Measurements from ENCODE around the gene SLC7A6. TPM values are rescaled to one million over a fixed set of nuclear protein-coding genes. Genes with fewer than 3 reads are reported as not detected.

The SLC7A6 gene
- total RNA-seq, 2 donors from 2014 or later = 43.6 to 47.2 TPM

DNA sequence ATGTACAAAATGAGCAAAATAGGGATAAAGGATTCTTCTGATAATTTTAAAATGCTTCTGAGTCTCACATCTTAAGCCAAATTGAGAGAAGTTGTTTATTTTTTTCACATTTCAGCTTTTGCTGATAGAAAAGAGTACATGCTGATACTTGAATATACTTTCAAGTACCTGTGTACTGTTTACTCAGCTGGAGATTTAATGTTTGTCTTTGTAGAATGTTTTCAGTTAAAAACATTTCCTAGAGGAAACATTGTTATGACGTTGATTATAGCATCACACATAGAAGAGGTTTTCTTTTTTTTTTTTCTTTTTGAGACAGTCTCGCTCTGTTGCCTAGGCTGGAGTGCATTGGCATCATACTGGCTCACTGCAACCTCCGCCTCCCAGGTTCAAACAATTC lies 48.1 kb upstream of the SLC7A6 start:
- Mint-ChIP-seq H3K4me1 (peaks cover 18% of the 10 kb centered on the region), H3K27ac (no peak overlapping the region), H3K9me3 (no peaks in the 10 kb centered on the region), H3K27me3 (ENCODE audit: insufficient read depth) (no peaks in the 10 kb centered on the region), H3K4me3 (no peak overlapping the region), H3K36me3 (ENCODE audit: low read depth) (peaks cover 5% of the 10 kb centered on the region)
- Histone ChIP-seq H3K27me3 (ENCODE audit: control insufficient read depth, insufficient read depth, low read length, poor library complexity, severe bottlenecking) (no peaks in the 10 kb centered on the region), H3K9me3 (ENCODE audit: control insufficient read depth, low read length) (no peaks in the 10 kb centered on the region), H3K27ac (ENCODE audit: low read depth, low read length) (no peak overlapping the region), H3K36me3 (ENCODE audit: control insufficient read depth, insufficient read depth, low read length) (no peaks in the 10 kb centered on the region), H3K4me3 (ENCODE audit: low read length) (no peak overlapping the region), H3K9ac (ENCODE audit: extremely low read depth, low read length, poor library complexity, severe bottlenecking) (no peak overlapping the region), H3K4me1 (ENCODE audit: control insufficient read depth, insufficient read depth, low read length) (peaks cover 4% of the 10 kb centered on the region)
- TF ChIP-seq CTCF (conservative IDR thresholded peaks at IDR 0.05) = no peak
- no peak for DNase-seq
- WGBS, 2 experiments (ENCODE audit: insufficient coverage in 1 of 2, insufficient read length in 1 of 2) = 92 to 94% methylated on average over 2 to 3 of the region's 3 CpGs

DNA sequence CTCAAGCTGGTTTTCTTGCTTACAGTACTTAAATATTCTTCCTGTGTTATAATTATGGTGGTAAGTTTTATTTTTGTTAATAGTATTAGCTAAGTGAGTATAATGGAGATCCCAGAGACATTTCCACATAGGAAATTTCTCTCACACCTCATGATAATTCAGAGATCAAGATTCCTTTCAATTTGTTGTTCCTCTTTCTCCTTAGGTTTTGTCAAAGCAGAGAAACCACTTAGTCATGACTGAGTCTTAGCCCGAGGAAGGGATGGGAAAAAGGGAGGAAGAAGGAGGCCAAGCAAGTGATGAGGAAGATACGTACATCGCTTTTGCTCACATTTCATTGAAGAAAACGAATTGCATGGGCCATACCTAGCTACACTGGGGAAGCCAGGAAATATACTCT lies 46.8 kb upstream of the SLC7A6 start:
- Mint-ChIP-seq H3K9me3 (no peaks in the 10 kb centered on the region), H3K4me3 (no peak overlapping the region), H3K27ac (peak overlapping the region; percentile 48), H3K27me3 (ENCODE audit: insufficient read depth) (no peaks in the 10 kb centered on the region), H3K4me1 (peaks cover 19% of the 10 kb centered on the region), H3K36me3 (ENCODE audit: low read depth) (peaks cover 7% of the 10 kb centered on the region)
- Histone ChIP-seq H3K9me3 (ENCODE audit: control insufficient read depth, low read length) (no peaks in the 10 kb centered on the region), H3K4me1 (ENCODE audit: control insufficient read depth, insufficient read depth, low read length) (peaks cover 4% of the 10 kb centered on the region), H3K27me3 (ENCODE audit: control insufficient read depth, insufficient read depth, low read length, poor library complexity, severe bottlenecking) (no peaks in the 10 kb centered on the region), H3K27ac (ENCODE audit: low read depth, low read length) (no peak overlapping the region), H3K36me3 (ENCODE audit: control insufficient read depth, insufficient read depth, low read length) (no peaks in the 10 kb centered on the region), H3K9ac (ENCODE audit: extremely low read depth, low read length, poor library complexity, severe bottlenecking) (no peak overlapping the region), H3K4me3 (ENCODE audit: low read length) (no peak overlapping the region)
- no peak for TF ChIP-seq CTCF (conservative IDR thresholded peaks at IDR 0.05)
- WGBS, 2 experiments (ENCODE audit: insufficient coverage in 1 of 2, insufficient read length in 1 of 2) = 94 to 100% methylated on average over 4 of the region's 4 CpGs
- no peak for DNase-seq

GRCh38 chr16:68219725-68220351 lies 44.5 kb upstream of the SLC7A6 start:
- Histone ChIP-seq H3K4me3 (ENCODE audit: low read length) (no peak overlapping the region), H3K27me3 (ENCODE audit: control insufficient read depth, insufficient read depth, low read length, poor library complexity, severe bottlenecking) (no peaks in the 10 kb centered on the region), H3K27ac (ENCODE audit: low read depth, low read length) (no peak overlapping the region), H3K36me3 (ENCODE audit: control insufficient read depth, insufficient read depth, low read length) (no peaks in the 10 kb centered on the region), H3K9me3 (ENCODE audit: control insufficient read depth, low read length) (no peaks in the 10 kb centered on the region), H3K9ac (ENCODE audit: extremely low read depth, low read length, poor library complexity, severe bottlenecking) (no peak overlapping the region), H3K4me1 (ENCODE audit: control insufficient read depth, insufficient read depth, low read length) (peaks cover 4% of the 10 kb centered on the region)
- DNase-seq = no peak
- Mint-ChIP-seq H3K4me3 (no peak overlapping the region), H3K4me1 (peaks cover 11% of the 10 kb centered on the region), H3K9me3 (no peaks in the 10 kb centered on the region), H3K27me3 (ENCODE audit: insufficient read depth) (no peaks in the 10 kb centered on the region), H3K27ac (peak overlapping the region; percentile 91), H3K36me3 (ENCODE audit: low read depth) (peaks cover 8% of the 10 kb centered on the region)
- WGBS, 2 experiments (ENCODE audit: insufficient coverage in 1 of 2, insufficient read length in 1 of 2) = 90 to 96% methylated on average over 2 to 6 of the region's 6 CpGs
- TF ChIP-seq CTCF (conservative IDR thresholded peaks at IDR 0.05) = no peak
